K562 (cell line): ENCODE measurements around the gene APLP1. TPM values are rescaled to one million over a fixed set of nuclear protein-coding genes. Genes with fewer than 3 reads are reported as not detected.

Experiments
- ATAC-seq: fragments of 200-7000 bp; cut with Tn5 transposase; 3 replicates; pipeline ENCODE4 v1.9.1; 2020; ENCODE audit warnings: moderate library complexity
- BruUV-seq: library from RNA; stranded (reverse); fragments of 400-500 nt; replicated peaks from 2 replicates; lab custom pipeline; 2021; lab: Mats Ljungman, UMichigan
- CTCF ChIA-PET: fragments of 300-600 bp; formaldehyde crosslinking; extraction: SDS; loops from one replicate; lab custom pipeline; 2021; ENCODE audit warnings: low intra/inter-chr PET ratio; lab: Yijun Ruan, JAX
- POLR2A ChIA-PET: fragments of 300-600, 350-650 bp; sonication (Branson Sonifier 250); formaldehyde crosslinking; extraction: SDS; loops from one replicate; lab custom pipeline; 2021; ENCODE audit warnings: antibody characterized with exemption, inconsistent platforms; lab: Yijun Ruan, JAX
- DNase-seq, 4 experiments: peaks; one replicate each; pipeline versions ENCODE4 v3.0.0 to v3.0.0-alpha.2; 2011 to 2018; ENCODE audit warnings: low spot score in 3 of 4, mixed read lengths in 3 of 4; ENCODE audit errors: extremely low read depth in 1 of 4
- FAIRE-seq: peaks from 2 replicates; lab custom pipeline; 2011; peaks lifted over from hg19 to GRCh38; lab: Jason Lieb, UNC
- H2AFZ ChIP-seq: 2 replicates; pipeline ENCODE4 v1.6.0; 2011; ENCODE audit warnings: low read depth, low read length, control low read depth, inconsistent platforms
- H3K27ac ChIP-seq: fragments of 200-600 bp; 3 replicates; pipeline ENCODE4 v1.8.0; 2011; ENCODE audit warnings: low read depth, mild to moderate bottlenecking, control low read depth, inconsistent platforms, low read length, moderate library complexity, mixed read lengths; ENCODE audit errors: extremely low read depth
- H3K27me3 ChIP-seq, 2 experiments: fragments of 300-600 bp in 1 of 2; 2 replicates in 1 of 2; 3 replicates in 1 of 2; pipeline versions ENCODE4 v1.6.0 to v1.8.0; 2011; ENCODE audit warnings: inconsistent platforms in 2 of 2, low read length in 2 of 2, mild to moderate bottlenecking in 1 of 2, mixed read lengths in 1 of 2, moderate library complexity in 1 of 2; ENCODE audit not compliant: control insufficient read depth in 2 of 2, insufficient read depth in 2 of 2
- H3K36me3 ChIP-seq: fragments of 300-600 bp; 3 replicates; pipeline ENCODE4 v1.8.0; 2011; ENCODE audit warnings: mild to moderate bottlenecking, low read length, inconsistent platforms; ENCODE audit not compliant: control insufficient read depth, insufficient read depth
- H3K4me1 ChIP-seq, 2 experiments: fragments of 200-600 bp in 1 of 2; replicated peaks in 1 of 2; 2 replicates in 1 of 2; 3 replicates in 1 of 2; pipeline versions ENCODE4 v1.5.1 to v1.8.0; 2011; ENCODE audit warnings: inconsistent platforms in 2 of 2, low read length in 2 of 2, mild to moderate bottlenecking in 1 of 2, mixed read lengths in 1 of 2, moderate library complexity in 1 of 2; ENCODE audit not compliant: control insufficient read depth in 2 of 2, insufficient read depth in 2 of 2
- H3K4me2 ChIP-seq: 2 replicates; pipeline ENCODE4 v1.6.1; 2011; ENCODE audit warnings: low read length, control low read depth, inconsistent platforms, mixed read lengths; ENCODE audit not compliant: insufficient read depth
- H3K4me3 ChIP-seq: fragments of 200-600 bp; sonication (generic), shearing (Covaris generic); 2 replicates; pipeline ENCODE4 v1.5.1; 2016; ENCODE audit warnings: control low read depth, inconsistent platforms
- H3K79me2 ChIP-seq: fragments of 200-600 bp; 3 replicates; pipeline ENCODE4 v1.8.0; 2011; ENCODE audit warnings: low read length, inconsistent platforms; ENCODE audit not compliant: control insufficient read depth, insufficient read depth
- H3K9ac ChIP-seq, 2 experiments: 2 replicates each; pipeline versions ENCODE4 v1.6.0 to v1.6.1; 2011; ENCODE audit warnings: low read depth in 2 of 2, low read length in 2 of 2, control low read depth in 1 of 2, inconsistent platforms in 1 of 2, mild to moderate bottlenecking in 1 of 2, mixed read lengths in 1 of 2; ENCODE audit not compliant: insufficient read depth in 1 of 2
- H3K9me1 ChIP-seq: one replicate; pipeline ENCODE4 v1.6.0; 2011; ENCODE audit warnings: inconsistent platforms, mild to moderate bottlenecking, low read length, moderate library complexity; ENCODE audit not compliant: control insufficient read depth, insufficient read depth
- H3K9me3 ChIP-seq: replicated peaks from 2 replicates; pipeline ENCODE4 v1.5.1; 2011; ENCODE audit warnings: low read depth, low read length, inconsistent platforms; ENCODE audit not compliant: control insufficient read depth, insufficient read depth
- H4K20me1 ChIP-seq: replicated peaks from 2 replicates; pipeline ENCODE4 v1.6.1; 2011; ENCODE audit warnings: low read length, inconsistent platforms, mixed read lengths; ENCODE audit not compliant: control insufficient read depth, insufficient read depth
- CGGBP1 ChIP-seq: fragments of 250-450 bp; sonication (Bioruptor Pico); IDR thresholded peaks from 2 replicates; pipeline ENCODE4 v1.9.0; 2021; ENCODE audit warnings: mild to moderate bottlenecking
- DIDO1 ChIP-seq: fragments of 450-650 bp; IDR thresholded peaks from 2 replicates; pipeline ENCODE4 v1.6.1; 2016; ENCODE audit warnings: low read depth, missing biosample characterization, missing genetic modification characterization
- GABPA ChIP-seq: fragments of 200-800 bp; sonication (Bioruptor generic); conservative IDR thresholded peaks from 2 replicates; pipeline ENCODE4 v1.6.1; 2016; ENCODE audit warnings: low read depth, missing genetic modification characterization, missing compliant biosample characterization
- HMG20A ChIP-seq: fragments of 450-650 bp; formaldehyde crosslinking; conservative IDR thresholded peaks from 2 replicates; pipeline ENCODE4 v1.4.0; 2020; ENCODE audit warnings: mild to moderate bottlenecking, mixed read lengths
- IRF9 ChIP-seq: fragments of 450-650 bp; IDR thresholded peaks from 2 replicates; pipeline ENCODE4 v1.6.1; 2016; ENCODE audit warnings: missing biosample characterization, missing genetic modification characterization
- MITF ChIP-seq: IDR thresholded peaks from 2 replicates; pipeline ENCODE4 v1.6.1; 2014; ENCODE audit warnings: antibody characterized with exemption
- PHF8 ChIP-seq: fragments of 200-600 bp; sonication (generic); IDR thresholded peaks from 2 replicates; pipeline ENCODE4 v1.6.1; 2012; ENCODE audit warnings: mixed run types, mild to moderate bottlenecking, inconsistent platforms, low read length, moderate library complexity, borderline replicate concordance
- SMARCB1 ChIP-seq: IDR thresholded peaks from 2 replicates; pipeline ENCODE4 v1.6.1; 2011; ENCODE audit warnings: improper control_type of control experiment, low read depth; ENCODE audit not compliant: insufficient read length
- U2AF1 ChIP-seq: fragments of 200-400 bp; formaldehyde crosslinking; optimal IDR thresholded peaks from 2 replicates; pipeline ENCODE3; 2017; ENCODE audit warnings: mild to moderate bottlenecking, low read depth, low read length, moderate library complexity
- YY1 ChIP-seq, 3 experiments: IDR thresholded peaks; 2 replicates each; pipeline ENCODE4 v1.6.1; 2011; ENCODE audit warnings: low read length in 2 of 3, mild to moderate bottlenecking in 2 of 3, moderate library complexity in 2 of 3, borderline replicate concordance in 1 of 3, control low read depth in 1 of 3, low read depth in 1 of 3; ENCODE audit not compliant: insufficient read depth in 3 of 3, insufficient replicate concordance in 2 of 3, control insufficient read depth in 1 of 3, insufficient read length in 1 of 3; ENCODE audit errors: extremely low read depth in 1 of 3
- ZBTB12 ChIP-seq: fragments of 250-450 bp; sonication (Bioruptor Pico); IDR thresholded peaks from 2 replicates; pipeline ENCODE4 v1.4.0; 2020
- ZBTB7A ChIP-seq: IDR thresholded peaks from 2 replicates; pipeline ENCODE4 v1.6.1; 2011; ENCODE audit warnings: low read depth, mild to moderate bottlenecking, low read length, moderate library complexity, borderline replicate concordance; ENCODE audit not compliant: control insufficient read depth
- ZNF184 ChIP-seq: sonication (generic); formaldehyde crosslinking; IDR thresholded peaks from 2 replicates; pipeline ENCODE4 v1.5.0; 2020; ENCODE audit warnings: missing genetic modification reagents
- ZNF217 ChIP-seq: sonication (generic); formaldehyde crosslinking; IDR thresholded peaks from 2 replicates; pipeline ENCODE4 v1.8.0; 2022; ENCODE audit warnings: mild to moderate bottlenecking, missing genetic modification reagents
- ZNF239 ChIP-seq: fragments of 250-450 bp; sonication (Bioruptor Pico); IDR thresholded peaks from 2 replicates; pipeline ENCODE4 v1.4.0; 2020; ENCODE audit warnings: mild to moderate bottlenecking
- ZNF584 ChIP-seq: fragments of 200-800 bp; sonication (Bioruptor generic); IDR thresholded peaks from 2 replicates; pipeline ENCODE4 v1.6.1; 2016; ENCODE audit warnings: low read depth, mild to moderate bottlenecking, missing genetic modification characterization, missing compliant biosample characterization
- WGBS: fragments of 100-300 bp; shearing (Covaris generic); methylation state at CpG from one replicate; pipeline ENCODE4 v1.1.6; 2016; ENCODE audit warnings: low coverage, mixed read lengths; ENCODE audit not compliant: insufficient coverage; ENCODE audit errors: missing lambda C conversion rate; 5-methylcytosine and 5-hydroxymethylcytosine counted together
- in situ Hi-C: fragments of 300-500 bp; cut with MboI; formaldehyde crosslinking; loops from 4 replicates; pipeline ENCODE4 v1.15.0; 2018; ENCODE audit warnings: inconsistent platforms, mixed read lengths
- intact Hi-C: fragments of 100-400 bp; cut with micrococcal nuclease; formaldehyde crosslinking; loops from 2 replicates; pipeline ENCODE4 v1.14.2; 2022
- polyA plus RNA-seq, 8 experiments: library from polyadenylated mRNA; depleted of rRNA in 4 of 8; stranded (reverse) in 5 of 8; unstranded in 3 of 8; fragments of >200 nt; fragmentation: Nextera tagmentation in 2 of 8; fragmentation: Illumina TruSeq in 1 of 8; extraction: Ambion mirVana in 2 of 8; extraction: Trizol in 1 of 8; gene quantifications; 2 replicates each; pipeline versions ENCODE4 v1.2.1 to v1.2.3, GENCODE V29; 2011 to 2014; ENCODE audit warnings: inconsistent platforms in 1 of 8, missing spikeins in 1 of 8
- total RNA-seq, 7 experiments: library from RNA; depleted of rRNA in 6 of 7; stranded (reverse); fragments of >200 nt in 6 of 7; fragmentation: Illumina TruSeq in 2 of 7; extraction: Trizol in 2 of 7; gene quantifications; 2 replicates each; pipeline versions ENCODE4 v1.2.1 to v1.2.3, GENCODE V29; 2011 to 2021; ENCODE audit warnings: low replicate concordance in 1 of 7

The APLP1 gene
- total and polyA plus RNA-seq, 9 of the 15 experiments (the other 6 are each of a cell fraction or from before 2014, with no cell fraction given): 0.69 to 9.9 (median 4.7) TPM

- no peak for DNase-seq
- peak overlapping the region; percentile 45 for H3K4me2 ChIP-seq
- CTCF ChIA-PET: no interaction called here
- no peaks in the 10 kb centered on the region for H3K9me3 ChIP-seq
- intact Hi-C loops: no loop called here
- FAIRE-seq: no peak
- TF ChIP-seq IRF9 (tag): no peak
- peak; percentile 27; the same call in 1 of the 2 replicates for TF ChIP-seq PHF8
- TF ChIP-seq CGGBP1: no peak
- TF ChIP-seq HMG20A: no peak
- TF ChIP-seq MITF: no peak
- no peak for TF ChIP-seq ZNF239
- no peak for TF ChIP-seq ZNF217 (CRISPR knock-in tag)
- TF ChIP-seq ZBTB7A: peak; percentile 29; the same call in 1 of the 2 replicates
- no peak for TF ChIP-seq U2AF1
- TF ChIP-seq ZBTB12 (CRISPR knock-in tag): no peak
- no peak for TF ChIP-seq ZNF584
- no peak for TF ChIP-seq DIDO1
- no peak for TF ChIP-seq SMARCB1
- TF ChIP-seq YY1 (IDR thresholded peaks at IDR 0.05; ENCODE audit: borderline replicate concordance in 1 of 3, control insufficient read depth in 1 of 3, extremely low read depth in 1 of 3, insufficient read depth in 3 of 3, insufficient read length in 1 of 3, insufficient replicate concordance in 2 of 3, low read depth in 1 of 3, low read length in 2 of 3): no peak
- TF ChIP-seq ZNF184 (CRISPR knock-in tag): no peak
- no peak for TF ChIP-seq GABPA (tag)
- BruUV-seq: no TSS peak
- H3K4me1 ChIP-seq: peaks cover 41 to 42% of the 10 kb centered on the region in 2 experiments
- H3K4me3 ChIP-seq: no peak overlapping the region
- no peaks in the 10 kb centered on the region for H4K20me1 ChIP-seq
- in situ Hi-C loops: no loop called here
- H3K9ac ChIP-seq: peak overlapping the region; percentile 10 to 81; a peak in 3 of 4 replicates
- H3K9me1 ChIP-seq: no peaks in the 10 kb centered on the region
- H3K36me3 ChIP-seq: no peaks in the 10 kb centered on the region
- no peaks in the 10 kb centered on the region for H3K27me3 ChIP-seq
- H3K27ac ChIP-seq: no peak overlapping the region
- 37% methylated on average over 12 of the region's 12 CpGs for WGBS
- POLR2A ChIA-PET: no interaction called here
- no peaks in the 10 kb centered on the region for H3K79me2 ChIP-seq
- ATAC-seq: no peak
- peak overlapping the region; percentile 82 for H2AFZ ChIP-seq
Measured at GRCh38 chr19:35907377-35907745, 39.0 kb downstream of the APLP1 start.
